Caco-2 (cell line): ENCODE data around the gene OR7A5. TPM values are rescaled to one million over a fixed set of nuclear protein-coding genes. Genes with fewer than 3 reads are reported as not detected.

ENCODE experiments used
- BruUV-seq: library from RNA; stranded (reverse); fragments of 400-500 nt; replicated peaks from 2 replicates; lab custom pipeline; 2021; lab: Mats Ljungman, UMichigan
- CTCF ChIA-PET: fragments of 300-600 bp; sonication (Branson Sonifier 250); formaldehyde crosslinking; loops from one replicate; lab custom pipeline; 2022; ENCODE audit warnings: antibody characterized with exemption; lab: Charles Lee
- POLR2A ChIA-PET: fragments of 300-600 bp; sonication (Branson Sonifier 250); formaldehyde crosslinking; loops from one replicate; lab custom pipeline; 2022; ENCODE audit warnings: antibody characterized with exemption; lab: Charles Lee
- DNase-seq, 2 experiments: peaks; one replicate each; pipeline versions ENCODE4 v3.0.0 to v3.0.0-alpha.2; 2020 to 2022
- H3K27me3 ChIP-seq: replicated peaks from 2 replicates; pipeline ENCODE4 v1.6.0; 2011; ENCODE audit warnings: low read length; ENCODE audit not compliant: control insufficient read depth, insufficient read depth
- H3K36me3 ChIP-seq: 2 replicates; pipeline ENCODE4 v1.5.1; 2011; ENCODE audit warnings: low read length; ENCODE audit not compliant: control insufficient read depth, insufficient read depth
- H3K4me1 ChIP-seq: fragments of 250-450 bp; sonication (Bioruptor Pico); 2 replicates; pipeline ENCODE4 v1.5.1; 2020; ENCODE audit warnings: mild to moderate bottlenecking
- H3K4me3 ChIP-seq: 2 replicates; pipeline ENCODE4 v1.5.1; 2011; ENCODE audit warnings: low read depth, mild to moderate bottlenecking, control low read depth, low read length
- H3K9me3 ChIP-seq: fragments of 250-450 bp; sonication (Bioruptor Pico); 2 replicates; pipeline ENCODE4 v1.5.1; 2020; ENCODE audit warnings: mild to moderate bottlenecking, moderate library complexity
- H3K27ac Mint-ChIP-seq: one replicate; pipeline ENCODE4 v1.8.0; 2022; ENCODE audit warnings: mixed read lengths; ENCODE audit not compliant: unreplicated experiment
- H3K27me3 Mint-ChIP-seq: one replicate; pipeline ENCODE4 v1.8.0; 2022; ENCODE audit warnings: mixed read lengths; ENCODE audit not compliant: insufficient read depth, unreplicated experiment
- H3K36me3 Mint-ChIP-seq: one replicate; pipeline ENCODE4 v1.8.0; 2022; ENCODE audit warnings: mild to moderate bottlenecking, mixed read lengths; ENCODE audit not compliant: insufficient read depth, unreplicated experiment
- H3K4me1 Mint-ChIP-seq: one replicate; pipeline ENCODE4 v1.8.0; 2022; ENCODE audit warnings: low read depth, mixed read lengths; ENCODE audit not compliant: unreplicated experiment
- H3K4me3 Mint-ChIP-seq: one replicate; pipeline ENCODE4 v1.8.0; 2022; ENCODE audit warnings: mild to moderate bottlenecking, moderate library complexity, mixed read lengths; ENCODE audit not compliant: unreplicated experiment
- H3K9me3 Mint-ChIP-seq: one replicate; pipeline ENCODE4 v1.8.0; 2022; ENCODE audit warnings: mixed read lengths; ENCODE audit not compliant: unreplicated experiment
- intact Hi-C: fragments of 100-400 bp; cut with micrococcal nuclease; formaldehyde crosslinking; loops from one replicate; pipeline ENCODE4 v1.10.0; 2022; ENCODE audit not compliant: unreplicated experiment
- total RNA-seq: library from RNA; stranded (reverse); gene quantifications from 2 replicates; pipeline ENCODE4 v1.2.3, GENCODE V29; 2022
- TF ChIP-seq, protein P1 (sequence below), 2 experiments: fragments of 200-600 bp in 1 of 2; IDR thresholded peaks; 1 replicate in 1 of 2; 2 replicates in 1 of 2; pipeline versions ENCODE4 v1.5.1 to v1.8.0; 2011 to 2022; ENCODE audit warnings: antibody characterized with exemption in 1 of 2, control low read depth in 1 of 2, inconsistent platforms in 1 of 2, low read depth in 1 of 2, low read length in 1 of 2, mild to moderate bottlenecking in 1 of 2, moderate library complexity in 1 of 2; ENCODE audit not compliant: insufficient read depth in 1 of 2, severe bottlenecking in 1 of 2, unreplicated experiment in 1 of 2

OR7A5 gene
- total RNA-seq, 1 experiment from 2014 or later: not detected

DNA sequence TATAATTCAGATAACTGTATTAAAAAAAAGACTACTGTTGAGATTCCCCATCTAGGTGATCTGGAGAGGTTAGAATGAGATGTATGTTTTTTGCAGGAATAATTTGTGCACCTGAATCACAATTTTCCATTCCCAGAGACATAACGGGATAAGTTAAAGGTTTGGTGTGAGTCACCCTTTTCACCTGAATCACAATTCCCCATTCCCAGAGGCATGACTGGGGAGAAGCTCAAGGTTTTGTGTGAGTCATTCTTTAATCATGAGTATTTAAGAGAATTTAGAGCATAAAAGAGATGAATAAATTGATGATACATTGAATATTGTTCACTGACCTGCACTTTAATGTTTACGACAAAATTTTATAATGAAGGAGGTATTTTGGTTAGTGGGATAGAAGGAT lies 9.0 kb downstream of the OR7A5 start:
- peaks cover 14% of the 10 kb centered on the region for H3K27me3 Mint-ChIP-seq
- no peaks in the 10 kb centered on the region for H3K9me3 Mint-ChIP-seq

GRCh38 chr19:14821937-14822336 lies 13.0 kb downstream of the OR7A5 start:
- Mint-ChIP-seq H3K4me3 (no peak overlapping the region), H3K4me1 (no peaks in the 10 kb centered on the region), H3K27me3 (peaks cover 10% of the 10 kb centered on the region), H3K27ac (no peak overlapping the region), H3K9me3 (no peaks in the 10 kb centered on the region), H3K36me3 (no peaks in the 10 kb centered on the region)
- Histone ChIP-seq H3K9me3 (no peaks in the 10 kb centered on the region), H3K27me3 (no peaks in the 10 kb centered on the region), H3K4me3 (no peak overlapping the region), H3K4me1 (no peaks in the 10 kb centered on the region), H3K36me3 (no peaks in the 10 kb centered on the region)
- intact Hi-C loops: no loop called here
- ChIA-PET POLR2A (no interaction called here), CTCF (interaction anchor here (0.6 kb wide), 1 partner anchor 547 kb away, joined by 3 read pairs; no protein-coding TSS in a partner anchor)
- BruUV-seq: no TSS peak
- TF ChIP-seq, protein P1, sequence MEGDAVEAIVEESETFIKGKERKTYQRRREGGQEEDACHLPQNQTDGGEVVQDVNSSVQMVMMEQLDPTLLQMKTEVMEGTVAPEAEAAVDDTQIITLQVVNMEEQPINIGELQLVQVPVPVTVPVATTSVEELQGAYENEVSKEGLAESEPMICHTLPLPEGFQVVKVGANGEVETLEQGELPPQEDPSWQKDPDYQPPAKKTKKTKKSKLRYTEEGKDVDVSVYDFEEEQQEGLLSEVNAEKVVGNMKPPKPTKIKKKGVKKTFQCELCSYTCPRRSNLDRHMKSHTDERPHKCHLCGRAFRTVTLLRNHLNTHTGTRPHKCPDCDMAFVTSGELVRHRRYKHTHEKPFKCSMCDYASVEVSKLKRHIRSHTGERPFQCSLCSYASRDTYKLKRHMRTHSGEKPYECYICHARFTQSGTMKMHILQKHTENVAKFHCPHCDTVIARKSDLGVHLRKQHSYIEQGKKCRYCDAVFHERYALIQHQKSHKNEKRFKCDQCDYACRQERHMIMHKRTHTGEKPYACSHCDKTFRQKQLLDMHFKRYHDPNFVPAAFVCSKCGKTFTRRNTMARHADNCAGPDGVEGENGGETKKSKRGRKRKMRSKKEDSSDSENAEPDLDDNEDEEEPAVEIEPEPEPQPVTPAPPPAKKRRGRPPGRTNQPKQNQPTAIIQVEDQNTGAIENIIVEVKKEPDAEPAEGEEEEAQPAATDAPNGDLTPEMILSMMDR (IDR thresholded peaks at IDR 0.05; ENCODE audit: insufficient read depth in 1 of 2, low read depth in 1 of 2, low read length in 1 of 2, severe bottlenecking in 1 of 2, unreplicated experiment in 1 of 2): no peak
- DNase-seq: no peak

More for the DNA sequence above, 9.0 kb downstream of the OR7A5 start:
- Histone ChIP-seq H3K27me3 (no peaks in the 10 kb centered on the region), H3K36me3 (no peaks in the 10 kb centered on the region), H3K9me3 (no peaks in the 10 kb centered on the region), H3K4me3 (no peak overlapping the region), H3K4me1 (no peaks in the 10 kb centered on the region)
- no peaks in the 10 kb centered on the region for H3K36me3 Mint-ChIP-seq
- TF ChIP-seq, protein P1 (IDR thresholded peaks at IDR 0.05; ENCODE audit: insufficient read depth in 1 of 2, low read depth in 1 of 2, low read length in 1 of 2, severe bottlenecking in 1 of 2, unreplicated experiment in 1 of 2): no peak
- no peak overlapping the region for H3K27ac Mint-ChIP-seq
- DNase-seq: no peak
- intact Hi-C loops: no loop called here
- no peaks in the 10 kb centered on the region for H3K4me1 Mint-ChIP-seq
- BruUV-seq: no TSS peak
- CTCF ChIA-PET: no interaction called here
- H3K4me3 Mint-ChIP-seq: no peak overlapping the region
- POLR2A ChIA-PET: no interaction called here

GRCh38 chr19:14818588-14818987 lies 16.4 kb downstream of the OR7A5 start:
- no TSS peak for BruUV-seq
- intact Hi-C loops: no loop called here
- no peaks in the 10 kb centered on the region for H3K36me3 ChIP-seq
- Mint-ChIP-seq H3K27me3 (peaks cover 11% of the 10 kb centered on the region), H3K36me3 (no peaks in the 10 kb centered on the region), H3K4me1 (no peaks in the 10 kb centered on the region), H3K9me3 (no peaks in the 10 kb centered on the region), H3K27ac (no peak overlapping the region), H3K4me3 (no peak overlapping the region)
- DNase-seq: no peak
- no peak overlapping the region for H3K4me3 ChIP-seq
- CTCF ChIA-PET: no interaction called here
- no peaks in the 10 kb centered on the region for H3K27me3 ChIP-seq
- POLR2A ChIA-PET: no interaction called here
- H3K4me1 ChIP-seq: no peaks in the 10 kb centered on the region
- TF ChIP-seq, protein P1 (IDR thresholded peaks at IDR 0.05; ENCODE audit: insufficient read depth in 1 of 2, low read depth in 1 of 2, low read length in 1 of 2, severe bottlenecking in 1 of 2, unreplicated experiment in 1 of 2): no peak
- H3K9me3 ChIP-seq: no peaks in the 10 kb centered on the region
